Activated CD4-positive, alpha-beta T cell treated with anti-CD3 and anti-CD28 coated beads, Interleukin-2, amount 10 ng/mL, durations not matched to agents 7 days and 5 days (primary cell): ENCODE results near the gene VWA1. TPM values are rescaled to one million over a fixed set of nuclear protein-coding genes. Genes with fewer than 3 reads are reported as not detected.

Experiments used
- CTCF ChIA-PET: fragments of 350-600 bp; sonication (Branson Sonifier 250); formaldehyde crosslinking; loops from one replicate; lab custom pipeline; 2021; ENCODE audit warnings: antibody characterized with exemption; lab: Charles Lee
- POLR2A ChIA-PET: fragments of 350-600 bp; sonication (Branson Sonifier 250); formaldehyde crosslinking; loops from one replicate; lab custom pipeline; 2021; ENCODE audit warnings: antibody characterized with exemption; lab: Charles Lee
- DNase-seq: peaks from one replicate; pipeline ENCODE4 v3.0.0-alpha.2; 2020
- H3K27ac Mint-ChIP-seq: one replicate; pipeline ENCODE4 v1.8.0; 2021; ENCODE audit warnings: mild to moderate bottlenecking, moderate library complexity, mixed read lengths
- H3K27me3 Mint-ChIP-seq: one replicate; pipeline ENCODE4 v1.8.0; 2021; ENCODE audit warnings: mixed read lengths
- H3K36me3 Mint-ChIP-seq: one replicate; pipeline ENCODE4 v1.8.0; 2021; ENCODE audit warnings: low read depth, mixed read lengths
- H3K4me1 Mint-ChIP-seq: one replicate; pipeline ENCODE4 v1.8.0; 2021; ENCODE audit warnings: mixed read lengths
- H3K4me3 Mint-ChIP-seq: one replicate; pipeline ENCODE4 v1.8.0; 2021; ENCODE audit warnings: mild to moderate bottlenecking, moderate library complexity, mixed read lengths
- H3K9me3 Mint-ChIP-seq: one replicate; pipeline ENCODE4 v1.8.0; 2021; ENCODE audit warnings: mixed read lengths
- total RNA-seq, 2 experiments: library from RNA; stranded (reverse); gene quantifications; one replicate each; pipeline ENCODE4 v1.2.3, GENCODE V29; 2021

VWA1 gene
- total RNA-seq = under 1 TPM; 0.10 to 0.12 TPM

- H3K4me3 Mint-ChIP-seq = peak within 1 kb of the TSS; percentile 47
- H3K36me3 Mint-ChIP-seq = no peaks in the 10 kb centered on the region
- peak within 1 kb of the TSS; percentile 1 for H3K27ac Mint-ChIP-seq
- peak; percentile 58 for DNase-seq
- ChIA-PET POLR2A (no interaction called here), CTCF (no interaction called here)
- H3K27me3 Mint-ChIP-seq = peaks cover 10% of the 10 kb centered on the region
- H3K4me1 Mint-ChIP-seq = peaks cover 6% of the 10 kb centered on the region
- no peaks in the 10 kb centered on the region for H3K9me3 Mint-ChIP-seq
Measured at GRCh38 chr1:1435106-1435903, at the start of gene VWA1. TSS of gene VWA1 (plus strand) at chr1:1435690. CDS start at chr1:1435749, 59 bp downstream.

GRCh38 chr1:1385931-1386330 lies 49.6 kb upstream of the VWA1 start:
- no peaks in the 10 kb centered on the region for H3K9me3 Mint-ChIP-seq
- no peak overlapping the region for H3K27ac Mint-ChIP-seq
- no peak for DNase-seq
- peaks cover 43% of the 10 kb centered on the region for H3K36me3 Mint-ChIP-seq
- no peaks in the 10 kb centered on the region for H3K27me3 Mint-ChIP-seq
- H3K4me1 Mint-ChIP-seq = no peaks in the 10 kb centered on the region
- CTCF ChIA-PET = interaction anchor here (0.7 to 3.2 kb wide), 4 partner anchors 8 to 264 kb away, joined by 3 to 10 read pairs (median 5); partner anchors contain the start of genes AURKAIP1 and CCNL2
- no peak overlapping the region for H3K4me3 Mint-ChIP-seq
- POLR2A ChIA-PET = no interaction called here

GRCh38 chr1:1387098-1388077 lies 48.1 kb upstream of the VWA1 start:
- Mint-ChIP-seq H3K36me3 (peaks cover 53% of the 10 kb centered on the region), H3K27ac (no peak overlapping the region), H3K27me3 (no peaks in the 10 kb centered on the region), H3K9me3 (no peaks in the 10 kb centered on the region), H3K4me3 (no peak overlapping the region), H3K4me1 (peaks cover 2% of the 10 kb centered on the region)
- POLR2A ChIA-PET = interaction anchor here (0.7 kb wide), 1 partner anchor 276 kb away, joined by 3 read pairs; no protein-coding TSS in a partner anchor
- CTCF ChIA-PET = interaction anchor here (2.7 to 3.2 kb wide), 3 partner anchors 9 to 12 kb away, joined by 6 to 17 read pairs (median 10); partner anchors contain the start of genes AURKAIP1 and CCNL2
- DNase-seq = no peak

- Mint-ChIP-seq H3K27ac (no peak overlapping the region), H3K4me1 (peaks cover 2% of the 10 kb centered on the region), H3K36me3 (peaks cover 58% of the 10 kb centered on the region), H3K27me3 (no peaks in the 10 kb centered on the region), H3K9me3 (no peaks in the 10 kb centered on the region), H3K4me3 (no peak overlapping the region)
- DNase-seq = no peak
- CTCF ChIA-PET = interaction anchor here (2.7 to 3.2 kb wide), 3 partner anchors 10 to 13 kb away, joined by 6 to 17 read pairs (median 10); partner anchors contain the start of genes AURKAIP1 and CCNL2
- POLR2A ChIA-PET = interaction anchor here (0.7 kb wide), 1 partner anchor 277 kb away, joined by 3 read pairs; no protein-coding TSS in a partner anchor
Measured at GRCh38 chr1:1388078-1388472, 47.4 kb upstream of the VWA1 start.

- Mint-ChIP-seq H3K27me3 (no peaks in the 10 kb centered on the region), H3K4me3 (no peak overlapping the region), H3K27ac (no peak overlapping the region), H3K36me3 (peaks cover 82% of the 10 kb centered on the region), H3K4me1 (peaks cover 6% of the 10 kb centered on the region), H3K9me3 (no peaks in the 10 kb centered on the region)
- no peak for DNase-seq
- CTCF ChIA-PET = interaction anchor here (0.6 kb wide), 1 partner anchor 8 kb away, joined by 3 read pairs; the partner anchor contains the start of gene CCNL2
- POLR2A ChIA-PET = no interaction called here
Measured at GRCh38 chr1:1390675-1391074, 44.8 kb upstream of the VWA1 start.

- DNase-seq = no peak
- ChIA-PET POLR2A (no interaction called here), CTCF (interaction anchor here (0.6 kb wide), 1 partner anchor 8 kb away, joined by 3 read pairs; the partner anchor contains the start of gene CCNL2)
- Mint-ChIP-seq H3K4me3 (no peak overlapping the region), H3K4me1 (peaks cover 7% of the 10 kb centered on the region), H3K9me3 (no peaks in the 10 kb centered on the region), H3K36me3 (peaks cover 78% of the 10 kb centered on the region), H3K27me3 (no peaks in the 10 kb centered on the region), H3K27ac (no peak overlapping the region)
Measured at GRCh38 chr1:1391225-1391624, 44.3 kb upstream of the VWA1 start.

GRCh38 chr1:1393014-1393413 lies 42.5 kb upstream of the VWA1 start:
- H3K4me1 Mint-ChIP-seq = peaks cover 15% of the 10 kb centered on the region
- CTCF ChIA-PET = interaction anchor here (1.0 kb wide), 1 partner anchor 13 kb away, joined by 3 read pairs; no protein-coding TSS in a partner anchor
- POLR2A ChIA-PET = no interaction called here
- H3K27me3 Mint-ChIP-seq = no peaks in the 10 kb centered on the region
- no peak overlapping the region for H3K4me3 Mint-ChIP-seq
- no peak overlapping the region for H3K27ac Mint-ChIP-seq
- no peak for DNase-seq
- H3K36me3 Mint-ChIP-seq = peaks cover 74% of the 10 kb centered on the region
- no peaks in the 10 kb centered on the region for H3K9me3 Mint-ChIP-seq

- H3K4me3 Mint-ChIP-seq = no peak overlapping the region
- H3K36me3 Mint-ChIP-seq = peaks cover 74% of the 10 kb centered on the region
- POLR2A ChIA-PET = no interaction called here
- no peaks in the 10 kb centered on the region for H3K9me3 Mint-ChIP-seq
- no peak overlapping the region for H3K27ac Mint-ChIP-seq
- CTCF ChIA-PET = interaction anchor here (1.0 kb wide), 1 partner anchor 13 kb away, joined by 3 read pairs; no protein-coding TSS in a partner anchor
- no peak for DNase-seq
- H3K27me3 Mint-ChIP-seq = no peaks in the 10 kb centered on the region
- peaks cover 19% of the 10 kb centered on the region for H3K4me1 Mint-ChIP-seq
Measured at GRCh38 chr1:1393428-1393827, 42.1 kb upstream of the VWA1 start.

GRCh38 chr1:1394116-1394515 lies 41.4 kb upstream of the VWA1 start:
- ChIA-PET POLR2A (no interaction called here), CTCF (no interaction called here)
- Mint-ChIP-seq H3K4me3 (no peak overlapping the region), H3K9me3 (no peaks in the 10 kb centered on the region), H3K27ac (no peak overlapping the region), H3K36me3 (peaks cover 70% of the 10 kb centered on the region), H3K27me3 (no peaks in the 10 kb centered on the region), H3K4me1 (peaks cover 19% of the 10 kb centered on the region)
- DNase-seq = no peak

- H3K4me3 Mint-ChIP-seq = no peak overlapping the region
- H3K9me3 Mint-ChIP-seq = no peaks in the 10 kb centered on the region
- no peak for DNase-seq
- H3K27ac Mint-ChIP-seq = no peak overlapping the region
- POLR2A ChIA-PET = no interaction called here
- H3K36me3 Mint-ChIP-seq = peaks cover 63% of the 10 kb centered on the region
- CTCF ChIA-PET = interaction anchor here (0.9 kb wide), 1 partner anchor 20 kb away, joined by 3 read pairs; the partner anchor contains the start of gene AURKAIP1
- H3K27me3 Mint-ChIP-seq = no peaks in the 10 kb centered on the region
- peaks cover 25% of the 10 kb centered on the region for H3K4me1 Mint-ChIP-seq
Measured at GRCh38 chr1:1395166-1395565, 40.3 kb upstream of the VWA1 start.

- Mint-ChIP-seq H3K36me3 (peaks cover 58% of the 10 kb centered on the region), H3K27me3 (no peaks in the 10 kb centered on the region), H3K4me3 (peak overlapping the region; percentile 80), H3K27ac (peak overlapping the region; percentile 89), H3K4me1 (peaks cover 46% of the 10 kb centered on the region), H3K9me3 (no peaks in the 10 kb centered on the region)
- DNase-seq = no peak
- CTCF ChIA-PET = interaction anchor here (2.6 to 3.0 kb wide), 2 partner anchors 9 kb away, joined by 14 to 17 read pairs; partner anchors contain the start of gene MRPL20
- POLR2A ChIA-PET = no interaction called here
Measured at GRCh38 chr1:1397839-1398523, 37.5 kb upstream of the VWA1 start.
